ENCODE measurements around the gene MSH3. TPM values are rescaled to one million over a fixed set of nuclear protein-coding genes. Genes with fewer than 3 reads are reported as not detected.

MSH3 gene
- total and polyA plus RNA-seq, 12 donors, result 2.6 to 15.1 (median 11.6) TPM

DNA sequence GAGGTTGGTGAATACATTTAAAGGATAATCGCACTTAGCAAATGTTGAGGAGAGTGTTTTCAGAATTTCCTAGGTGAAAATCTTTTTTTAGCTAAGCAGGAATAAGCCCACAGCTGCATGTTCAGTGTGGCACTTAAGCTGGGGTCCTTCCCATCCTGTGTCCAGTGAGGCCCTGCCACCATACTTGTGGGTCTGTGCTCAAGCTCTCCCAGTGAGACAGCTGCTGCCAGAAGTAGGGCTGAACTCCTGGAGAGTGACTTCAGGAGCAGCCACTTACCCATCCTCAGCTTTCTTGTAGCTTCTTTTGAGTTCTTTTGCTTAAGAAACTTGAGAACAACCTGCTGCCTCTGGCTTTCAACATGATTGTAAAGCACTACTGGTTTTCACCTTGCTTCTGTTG, 110.3 kb downstream of the MSH3 start:
- Histone ChIP-seq H3K36me3 (peaks cover 0 to 45% (median 0%) of the 10 kb centered on the region in 9 donors), H3K27ac (no peak overlapping the region), H3K4me3 (no peak overlapping the region), H3K27me3 (no peaks in the 10 kb centered on the region), H3K4me1 (no peaks in the 10 kb centered on the region), H3K9me3 (no peaks in the 10 kb centered on the region)
- intact Hi-C loops (cut with DNase I), result no loop called here
- TF ChIP-seq, protein P1, sequence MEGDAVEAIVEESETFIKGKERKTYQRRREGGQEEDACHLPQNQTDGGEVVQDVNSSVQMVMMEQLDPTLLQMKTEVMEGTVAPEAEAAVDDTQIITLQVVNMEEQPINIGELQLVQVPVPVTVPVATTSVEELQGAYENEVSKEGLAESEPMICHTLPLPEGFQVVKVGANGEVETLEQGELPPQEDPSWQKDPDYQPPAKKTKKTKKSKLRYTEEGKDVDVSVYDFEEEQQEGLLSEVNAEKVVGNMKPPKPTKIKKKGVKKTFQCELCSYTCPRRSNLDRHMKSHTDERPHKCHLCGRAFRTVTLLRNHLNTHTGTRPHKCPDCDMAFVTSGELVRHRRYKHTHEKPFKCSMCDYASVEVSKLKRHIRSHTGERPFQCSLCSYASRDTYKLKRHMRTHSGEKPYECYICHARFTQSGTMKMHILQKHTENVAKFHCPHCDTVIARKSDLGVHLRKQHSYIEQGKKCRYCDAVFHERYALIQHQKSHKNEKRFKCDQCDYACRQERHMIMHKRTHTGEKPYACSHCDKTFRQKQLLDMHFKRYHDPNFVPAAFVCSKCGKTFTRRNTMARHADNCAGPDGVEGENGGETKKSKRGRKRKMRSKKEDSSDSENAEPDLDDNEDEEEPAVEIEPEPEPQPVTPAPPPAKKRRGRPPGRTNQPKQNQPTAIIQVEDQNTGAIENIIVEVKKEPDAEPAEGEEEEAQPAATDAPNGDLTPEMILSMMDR (IDR thresholded peaks at IDR 0.05), result no peak
- no peak for ATAC-seq
- WGBS, 2 donors, result 94 to 98% methylated on average over 1 of the region's 1 CpG
- no peak for DNase-seq

DNA sequence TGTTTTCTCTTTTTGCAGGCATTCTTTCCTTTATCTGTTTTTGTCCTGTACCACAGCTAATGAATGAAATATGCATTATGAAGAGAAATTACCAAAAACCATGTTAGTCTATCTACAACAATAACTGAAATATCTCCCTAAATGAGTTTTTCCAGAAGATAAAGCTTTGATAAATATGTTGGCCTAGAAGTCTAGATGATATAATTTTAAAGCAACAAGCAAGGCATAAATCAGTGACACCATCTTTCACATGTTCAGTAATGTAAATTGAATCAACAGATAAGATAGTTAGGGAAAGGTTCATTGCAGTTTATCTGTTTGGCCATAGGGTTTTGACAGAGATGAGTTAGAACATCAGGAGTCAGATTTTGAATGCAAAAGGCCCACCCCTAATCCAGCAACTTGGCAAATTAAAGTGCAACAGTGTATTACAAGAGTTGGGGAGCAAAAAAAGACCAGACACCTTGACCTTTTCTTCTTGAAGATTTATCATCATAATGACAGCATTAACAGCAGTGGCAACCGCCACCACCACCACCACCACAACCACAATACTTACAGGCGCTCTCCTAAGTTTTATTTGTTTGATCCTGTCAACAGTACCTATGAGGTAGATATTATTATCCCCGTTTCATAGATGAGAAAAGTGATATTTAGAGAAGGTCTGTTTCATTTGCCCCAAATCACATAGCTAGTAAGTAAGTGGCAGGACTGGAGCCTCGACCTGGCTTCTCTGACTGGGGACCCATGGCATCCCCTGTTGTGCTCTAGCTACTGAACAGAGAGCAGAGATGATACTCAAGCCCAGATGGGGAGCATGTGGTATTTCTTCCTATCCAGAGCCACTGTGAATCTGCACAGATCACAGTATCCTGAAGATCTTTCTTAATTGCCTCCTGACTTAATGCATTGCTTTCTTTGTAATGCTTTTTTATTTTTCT, 123.2 kb downstream of the MSH3 start:
- ATAC-seq (no peak), DNase-seq (no peak)
- peaks cover 0 to 60% (median 11%) of the 10 kb centered on the region in 9 donors for H3K36me3 ChIP-seq
- no peaks in the 10 kb centered on the region for H3K4me1 ChIP-seq
- 94 to 97% methylated on average over 4 of the region's 4 CpGs for WGBS, 2 donors
- H3K9me3 ChIP-seq, result no peaks in the 10 kb centered on the region
- intact Hi-C loops (cut with DNase I), result no loop called here
- H3K27ac ChIP-seq, result no peak overlapping the region
- TF ChIP-seq, protein P1 (IDR thresholded peaks at IDR 0.05), result no peak
- no peaks in the 10 kb centered on the region for H3K27me3 ChIP-seq
- no peak overlapping the region for H3K4me3 ChIP-seq

DNA sequence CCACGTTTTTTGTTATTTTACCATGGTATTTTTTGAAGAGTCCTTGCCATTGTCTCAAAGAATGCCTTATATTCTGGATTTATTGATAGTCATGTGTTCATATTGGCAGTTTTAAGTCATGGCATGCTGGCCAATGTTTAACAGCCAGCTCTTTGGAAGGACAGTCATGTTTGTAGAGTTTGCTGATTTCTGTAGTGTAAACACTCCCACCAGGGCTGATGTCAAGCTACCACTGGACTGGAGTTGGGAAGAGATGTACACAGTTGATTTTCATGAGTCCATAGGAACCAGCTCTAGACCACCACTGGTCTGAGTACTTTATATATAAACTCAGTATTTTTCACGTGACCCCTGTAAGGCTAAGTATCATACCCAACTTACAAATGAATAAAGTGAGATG, 125.6 kb downstream of the MSH3 start:
- 96 to 97% methylated on average over 2 of the region's 2 CpGs for WGBS, 2 donors
- no peaks in the 10 kb centered on the region for H3K9me3 ChIP-seq
- TF ChIP-seq, protein P1 (IDR thresholded peaks at IDR 0.05), result no peak
- ATAC-seq (no peak), DNase-seq (no peak)
- intact Hi-C loops (cut with DNase I), result no loop called here
- no peaks in the 10 kb centered on the region for H3K4me1 ChIP-seq
- no peak overlapping the region for H3K4me3 ChIP-seq
- H3K27ac ChIP-seq, result no peak overlapping the region
- peaks cover 0 to 64% (median 11%) of the 10 kb centered on the region in 9 donors for H3K36me3 ChIP-seq
- H3K27me3 ChIP-seq, result no peaks in the 10 kb centered on the region

DNA sequence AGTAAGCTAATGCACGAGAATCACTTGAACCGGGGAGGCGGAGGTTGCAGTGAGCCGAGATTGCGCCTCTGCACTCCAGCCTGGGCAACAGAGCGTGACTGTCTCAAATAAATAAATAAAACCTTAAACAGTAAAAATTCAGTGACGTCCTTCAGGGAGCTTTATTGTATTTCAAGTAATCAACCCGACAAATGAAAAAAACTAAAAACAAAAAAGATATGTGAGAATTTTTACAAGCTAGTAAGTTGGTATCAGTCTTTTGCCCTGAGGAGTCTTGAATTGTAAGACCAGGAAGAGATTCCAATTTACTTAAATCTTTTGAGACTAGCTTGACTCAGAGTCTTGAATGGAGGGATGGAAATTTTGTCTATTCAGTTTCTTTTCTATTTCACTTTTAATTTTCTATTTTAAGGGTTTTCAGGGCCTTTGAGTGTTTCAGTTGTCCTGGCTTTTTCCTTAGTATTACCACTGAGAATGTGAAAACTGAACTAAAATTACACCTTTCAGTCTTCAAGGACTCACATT, 126.4 kb downstream of the MSH3 start:
- intact Hi-C loops (cut with DNase I), result no loop called here
- ATAC-seq (no peak), DNase-seq (no peak)
- H3K4me3 ChIP-seq, result no peak overlapping the region
- 97 to 98% methylated on average over 8 of the region's 8 CpGs for WGBS, 2 donors
- H3K4me1 ChIP-seq, result no peaks in the 10 kb centered on the region
- no peaks in the 10 kb centered on the region for H3K27me3 ChIP-seq
- H3K27ac ChIP-seq, result no peak overlapping the region
- H3K9me3 ChIP-seq, result no peaks in the 10 kb centered on the region
- TF ChIP-seq, protein P1 (IDR thresholded peaks at IDR 0.05), result no peak
- H3K36me3 ChIP-seq, result peaks cover 0 to 64% (median 11%) of the 10 kb centered on the region in 9 donors

All from heart right ventricle (tissue), 16 donors.